ENCODE results near the gene B4GALT3.

GRCh38 chr1:161190962-161191521, 13.7 kb upstream of the B4GALT3 start:
- TF ChIP-seq ISL1 (CRISPR knock-in tag; IDR thresholded peaks at IDR 0.05) (no peak), ZFP30 (CRISPR knock-in tag; IDR thresholded peaks at IDR 0.05) (no peak), POU6F1 (CRISPR knock-in tag; IDR thresholded peaks at IDR 0.05; ENCODE audit: borderline replicate concordance, low read depth) (no peak), PATZ1 (CRISPR knock-in tag; IDR thresholded peaks at IDR 0.05; ENCODE audit: borderline replicate concordance) (no peak), RARB (CRISPR knock-in tag; IDR thresholded peaks at IDR 0.05) (no peak), TOX (CRISPR knock-in tag; IDR thresholded peaks at IDR 0.05; ENCODE audit: borderline replicate concordance) (no peak), ZFP3 (CRISPR knock-in tag; IDR thresholded peaks at IDR 0.05) (no peak), PPARA (CRISPR knock-in tag; IDR thresholded peaks at IDR 0.05; ENCODE audit: borderline replicate concordance) (no peak), OSR1 (CRISPR knock-in tag; IDR thresholded peaks at IDR 0.05) (no peak)

All from SK-N-SH treated with all-trans-retinoic acid at 6 μM for 48 hours (cell line).